Osteocyte (in vitro differentiated cells): ENCODE data around the gene ICAM2. TPM values are rescaled to one million over a fixed set of nuclear protein-coding genes. Genes with fewer than 3 reads are reported as not detected.

ENCODE experiments used
- DNase-seq: peaks from one replicate; pipeline ENCODE4 v3.0.0; 2021; ENCODE audit warnings: mixed read lengths; ENCODE audit not compliant: unreplicated experiment; ENCODE audit errors: extremely low spot score
- H3K27ac Mint-ChIP-seq: one replicate; pipeline ENCODE4 v1.8.0; 2021; ENCODE audit warnings: mild to moderate bottlenecking, mixed read lengths; ENCODE audit not compliant: unreplicated experiment
- H3K27me3 Mint-ChIP-seq: one replicate; pipeline ENCODE4 v1.8.0; 2021; ENCODE audit warnings: mixed read lengths; ENCODE audit not compliant: unreplicated experiment
- H3K36me3 Mint-ChIP-seq: one replicate; pipeline ENCODE4 v1.8.0; 2021; ENCODE audit warnings: mixed read lengths; ENCODE audit not compliant: unreplicated experiment
- H3K4me1 Mint-ChIP-seq: one replicate; pipeline ENCODE4 v1.8.0; 2021; ENCODE audit warnings: mixed read lengths; ENCODE audit not compliant: unreplicated experiment
- H3K4me3 Mint-ChIP-seq: one replicate; pipeline ENCODE4 v1.8.0; 2021; ENCODE audit warnings: mild to moderate bottlenecking, moderate library complexity, mixed read lengths; ENCODE audit not compliant: unreplicated experiment
- H3K9me3 Mint-ChIP-seq: one replicate; pipeline ENCODE4 v1.8.0; 2021; ENCODE audit warnings: mixed read lengths; ENCODE audit not compliant: unreplicated experiment
- total RNA-seq: library from RNA; stranded (reverse); gene quantifications from 2 replicates; pipeline ENCODE4 v1.2.1, GENCODE V29; 2021
- TF ChIP-seq, protein P1 (sequence below): fragments of 200-600 bp; sonication (generic); IDR thresholded peaks from 2 replicates; pipeline ENCODE4 v1.5.0; 2021; ENCODE audit warnings: antibody characterized with exemption, mild to moderate bottlenecking, moderate library complexity

ICAM2 gene
- total RNA-seq, 1 donor from 2014 or later: not detected

DNA sequence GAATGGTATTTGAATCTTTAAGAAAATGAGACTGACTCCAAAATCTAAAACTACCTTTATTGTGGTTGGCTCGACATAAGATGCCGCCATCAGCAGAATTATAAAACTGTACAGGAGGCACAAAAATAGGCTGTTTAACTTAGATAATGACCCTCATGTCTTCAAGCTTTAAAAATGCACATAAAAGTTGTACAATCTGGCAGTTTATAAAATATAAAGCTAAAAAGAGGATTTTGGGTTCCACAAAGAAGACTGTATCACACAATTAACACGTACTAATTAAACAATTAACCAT, 18.6 kb upstream of the ICAM2 start:
- TF ChIP-seq, protein P1, sequence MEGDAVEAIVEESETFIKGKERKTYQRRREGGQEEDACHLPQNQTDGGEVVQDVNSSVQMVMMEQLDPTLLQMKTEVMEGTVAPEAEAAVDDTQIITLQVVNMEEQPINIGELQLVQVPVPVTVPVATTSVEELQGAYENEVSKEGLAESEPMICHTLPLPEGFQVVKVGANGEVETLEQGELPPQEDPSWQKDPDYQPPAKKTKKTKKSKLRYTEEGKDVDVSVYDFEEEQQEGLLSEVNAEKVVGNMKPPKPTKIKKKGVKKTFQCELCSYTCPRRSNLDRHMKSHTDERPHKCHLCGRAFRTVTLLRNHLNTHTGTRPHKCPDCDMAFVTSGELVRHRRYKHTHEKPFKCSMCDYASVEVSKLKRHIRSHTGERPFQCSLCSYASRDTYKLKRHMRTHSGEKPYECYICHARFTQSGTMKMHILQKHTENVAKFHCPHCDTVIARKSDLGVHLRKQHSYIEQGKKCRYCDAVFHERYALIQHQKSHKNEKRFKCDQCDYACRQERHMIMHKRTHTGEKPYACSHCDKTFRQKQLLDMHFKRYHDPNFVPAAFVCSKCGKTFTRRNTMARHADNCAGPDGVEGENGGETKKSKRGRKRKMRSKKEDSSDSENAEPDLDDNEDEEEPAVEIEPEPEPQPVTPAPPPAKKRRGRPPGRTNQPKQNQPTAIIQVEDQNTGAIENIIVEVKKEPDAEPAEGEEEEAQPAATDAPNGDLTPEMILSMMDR: no peak
- Mint-ChIP-seq H3K4me3 (no peak overlapping the region), H3K27ac (no peak overlapping the region), H3K36me3 (peaks cover 22% of the 10 kb centered on the region), H3K4me1 (peaks cover 4% of the 10 kb centered on the region), H3K27me3 (no peaks in the 10 kb centered on the region), H3K9me3 (no peaks in the 10 kb centered on the region)
- DNase-seq: no peak

DNA sequence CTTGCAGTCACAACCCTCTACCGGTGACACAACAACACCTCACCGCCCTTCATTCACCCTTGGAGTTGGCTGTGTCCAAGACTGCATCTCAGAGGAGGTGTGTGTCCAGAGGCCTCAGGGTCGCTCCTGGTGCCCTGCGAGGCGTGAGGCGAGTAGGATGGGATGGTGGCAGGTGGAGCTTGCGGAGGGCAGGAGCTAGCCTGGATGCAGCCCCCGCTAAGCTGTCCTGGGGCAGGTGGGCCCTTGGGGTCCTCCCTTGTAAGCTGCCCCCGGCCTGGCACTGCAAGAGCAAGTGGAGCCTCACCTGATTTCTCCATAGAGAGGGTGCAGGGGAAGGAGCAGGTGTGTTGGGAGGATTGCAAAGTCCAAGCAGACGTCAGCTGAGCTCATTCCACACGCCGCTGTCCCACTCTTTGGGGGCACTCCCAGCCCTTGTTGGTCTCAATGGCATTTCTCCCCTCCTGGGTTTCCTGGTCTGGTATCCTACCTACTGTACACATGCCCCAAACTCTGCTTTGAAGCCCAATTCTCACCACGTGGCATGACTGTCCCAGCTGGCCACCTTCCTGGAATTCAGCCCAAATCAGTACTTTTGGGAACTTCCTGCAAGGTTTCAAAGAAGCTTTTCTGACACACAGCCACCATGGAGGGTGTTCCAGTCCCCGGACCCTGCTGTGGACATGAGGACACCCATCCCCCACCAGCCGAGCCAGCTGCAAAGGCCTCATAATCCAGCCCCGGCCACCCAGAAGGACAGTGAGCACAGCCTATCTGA, 18.1 kb upstream of the ICAM2 start:
- no peak overlapping the region for H3K27ac Mint-ChIP-seq
- no peak overlapping the region for H3K4me3 Mint-ChIP-seq
- H3K36me3 Mint-ChIP-seq: peaks cover 18% of the 10 kb centered on the region
- TF ChIP-seq, protein P1: no peak
- H3K9me3 Mint-ChIP-seq: no peaks in the 10 kb centered on the region
- peaks cover 4% of the 10 kb centered on the region for H3K4me1 Mint-ChIP-seq
- H3K27me3 Mint-ChIP-seq: no peaks in the 10 kb centered on the region
- DNase-seq: no peak

DNA sequence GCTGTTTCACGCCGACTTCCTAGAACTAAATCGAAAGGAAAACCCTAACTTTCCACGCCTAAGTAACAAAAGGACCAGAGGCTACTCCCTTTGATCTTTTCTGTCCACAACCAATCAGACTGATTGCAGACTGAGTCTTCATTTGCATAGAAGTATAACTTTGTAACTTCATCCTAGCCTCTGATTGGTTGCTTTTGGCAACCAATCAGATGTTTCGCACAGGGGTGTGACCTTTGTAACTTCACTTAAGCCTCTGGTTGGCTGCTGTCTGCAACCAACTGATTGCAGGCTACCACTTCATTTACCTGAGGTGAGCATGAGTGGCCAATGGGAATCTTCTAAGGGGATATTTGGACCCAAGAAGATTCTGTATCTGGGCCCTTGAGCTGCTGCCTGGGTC, 17.4 kb upstream of the ICAM2 start:
- Mint-ChIP-seq H3K27me3 (no peaks in the 10 kb centered on the region), H3K9me3 (no peaks in the 10 kb centered on the region), H3K4me1 (peaks cover 4% of the 10 kb centered on the region), H3K4me3 (no peak overlapping the region), H3K36me3 (peaks cover 16% of the 10 kb centered on the region), H3K27ac (no peak overlapping the region)
- no peak for DNase-seq
- TF ChIP-seq, protein P1: no peak

DNA sequence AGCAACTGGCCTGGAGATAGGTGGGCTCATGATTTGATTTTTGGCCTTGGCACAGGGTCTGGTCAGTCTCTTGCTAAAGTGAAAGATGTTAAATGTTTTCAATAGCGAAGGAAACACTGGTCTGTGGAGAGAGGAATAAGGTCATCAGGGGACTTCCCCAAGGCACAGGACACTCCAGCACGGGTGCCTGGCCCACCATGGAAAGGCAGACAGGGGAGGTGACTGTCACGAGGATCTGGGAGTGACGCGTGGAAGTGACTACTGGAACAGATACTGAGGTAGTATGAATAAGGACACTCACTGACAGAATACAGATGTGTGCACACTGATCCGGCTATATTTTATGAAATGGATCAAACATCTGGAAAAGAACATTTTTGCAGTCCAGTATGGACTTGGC, 16.7 kb upstream of the ICAM2 start:
- Mint-ChIP-seq H3K9me3 (no peaks in the 10 kb centered on the region), H3K27ac (no peak overlapping the region), H3K4me1 (peaks cover 1% of the 10 kb centered on the region), H3K36me3 (peaks cover 14% of the 10 kb centered on the region), H3K27me3 (no peaks in the 10 kb centered on the region), H3K4me3 (no peak overlapping the region)
- DNase-seq: no peak
- TF ChIP-seq, protein P1: no peak

DNA sequence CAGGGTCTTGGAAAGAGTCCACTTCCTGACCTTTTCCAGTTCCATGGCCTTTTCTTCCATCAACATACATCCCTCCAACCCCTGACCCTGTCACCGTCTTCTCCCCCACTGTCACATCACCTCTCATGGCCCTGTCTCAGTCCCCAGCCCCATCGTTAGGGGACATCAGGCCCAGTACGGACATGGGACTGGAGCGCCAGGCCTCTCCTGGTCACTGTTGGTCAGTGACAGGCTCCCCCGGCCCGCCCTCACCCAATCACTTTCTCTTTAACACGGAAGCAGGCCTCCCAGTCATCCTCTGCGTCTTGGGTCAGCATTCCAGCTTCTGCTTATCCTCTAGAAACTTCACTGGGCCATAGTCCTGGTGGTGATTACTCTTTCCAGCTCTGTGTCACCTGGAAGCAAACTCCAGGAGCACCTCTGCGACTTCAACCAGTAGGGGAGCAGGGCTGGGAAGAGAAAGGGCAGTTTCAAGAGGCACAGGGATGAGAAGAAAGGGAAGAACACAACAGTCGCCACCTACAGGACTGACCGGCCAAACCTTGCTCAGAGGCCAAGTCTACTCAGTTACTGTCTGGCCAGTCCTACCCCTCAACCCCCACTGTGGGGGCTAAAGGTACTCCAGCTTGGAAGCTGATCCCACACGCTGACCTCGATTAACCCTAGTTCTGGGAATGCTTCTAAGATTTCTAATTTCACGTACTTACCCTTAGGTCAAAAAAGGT, 15.9 kb upstream of the ICAM2 start:
- Mint-ChIP-seq H3K27me3 (no peaks in the 10 kb centered on the region), H3K27ac (no peak overlapping the region)
- no peak for DNase-seq

More for the DNA sequence above, 15.9 kb upstream of the ICAM2 start:
- TF ChIP-seq, protein P1: no peak
- Mint-ChIP-seq H3K4me1 (no peaks in the 10 kb centered on the region), H3K9me3 (no peaks in the 10 kb centered on the region), H3K4me3 (no peak overlapping the region), H3K36me3 (peaks cover 11% of the 10 kb centered on the region)
